ENCODE data around the gene NAALADL1.
"Not testable (repeated sequence)": the region's sequence is repeated elsewhere in the genome, so short reads cannot be mapped to it uniquely, and the experiment has no call there.

NAALADL1 gene

GRCh38 chr11:65047581-65048422, 10.6 kb downstream of the NAALADL1 start:
- DNase-seq, result peak; percentile 68

- DNase-seq, result no peak
Observed at GRCh38 chr11:65045728-65046127, 12.6 kb downstream of the NAALADL1 start.

- no peak for DNase-seq
Observed at GRCh38 chr11:65045061-65045460, 13.3 kb downstream of the NAALADL1 start.

GRCh38 chr11:65043881-65044501, 14.4 kb downstream of the NAALADL1 start:
- no peak for DNase-seq

- no peak for DNase-seq
Observed at GRCh38 chr11:65042891-65043290, 15.5 kb downstream of the NAALADL1 start.

- DNase-seq, result peak; percentile 95
Observed at GRCh38 chr11:65040847-65041622, 17.3 kb downstream of the NAALADL1 start, which contains the start of gene SAC3D1. Gene SAC3D1 (plus strand): TSS chr11:65041210. CDS start chr11:65041293, 83 bp downstream.

GRCh38 chr11:65040520-65040846, 17.9 kb downstream of the NAALADL1 start:
- DNase-seq, result no peak

GRCh38 chr11:65036931-65037330, 21.4 kb downstream of the NAALADL1 start:
- DNase-seq, result no peak

GRCh38 chr11:65035579-65035978, 22.8 kb downstream of the NAALADL1 start:
- no peak for DNase-seq

GRCh38 chr11:65034423-65034822, 23.9 kb downstream of the NAALADL1 start:
- DNase-seq, result no peak

GRCh38 chr11:65032216-65032615, 26.1 kb downstream of the NAALADL1 start:
- no peak for DNase-seq

- peak; percentile 92 for DNase-seq
Observed at GRCh38 chr11:65027213-65028067, 30.9 kb downstream of the NAALADL1 start, which contains the start of gene SNX15. Gene SNX15 (plus strand): TSS chr11:65027439. CDS start chr11:65027538, 99 bp downstream.

GRCh38 chr11:65026810-65027209, 31.5 kb downstream of the NAALADL1 start:
- DNase-seq, result no peak

- DNase-seq, result not testable (repeated sequence)
Observed at GRCh38 chr11:65023502-65023901, 34.9 kb downstream of the NAALADL1 start.

GRCh38 chr11:65021509-65021908, 36.8 kb downstream of the NAALADL1 start:
- no peak for DNase-seq

- no peak for DNase-seq
Observed at GRCh38 chr11:65021003-65021402, 37.4 kb downstream of the NAALADL1 start.

GRCh38 chr11:65019824-65020223, 38.5 kb downstream of the NAALADL1 start:
- DNase-seq, result no peak

- DNase-seq, result no peak
Observed at GRCh38 chr11:65017937-65018336, 40.4 kb downstream of the NAALADL1 start.

- no peak for DNase-seq
Observed at GRCh38 chr11:65016705-65017104, 41.6 kb downstream of the NAALADL1 start.

GRCh38 chr11:65014726-65015227, 43.6 kb downstream of the NAALADL1 start:
- DNase-seq, result no peak

- peak; percentile 95 for DNase-seq
Observed at GRCh38 chr11:65013888-65014725, 44.2 kb downstream of the NAALADL1 start, which contains the start of gene ARL2. Gene ARL2 (plus strand): TSS chr11:65014160. CDS start chr11:65014208, 48 bp downstream.
